Thyroid gland (tissue), 4 donors: Measurements from ENCODE around the gene NCBP3.

Experiments
- CTCF ChIP-seq, 6 experiments: fragments of 200-600 bp in 3 of 6; fragments of 450-650 bp in 3 of 6; sonication (generic) in 3 of 6; IDR thresholded peaks; one replicate each; pipeline ENCODE4 v1.5.1; 2016 to 2019; ENCODE audit warnings: antibody characterized with exemption in 6 of 6, mild to moderate bottlenecking in 2 of 6, inconsistent platforms in 1 of 6, moderate library complexity in 1 of 6
- POLR2A ChIP-seq, 2 donors: fragments of 450-650 bp; IDR thresholded peaks; one replicate each; pipeline ENCODE4 v1.6.1; 2017; ENCODE audit warnings: antibody characterized with exemption in 2 of 2, mild to moderate bottlenecking in 2 of 2, moderate library complexity in 1 of 2

- TF ChIP-seq POLR2A (IDR thresholded peaks at IDR 0.05) = no peak
- TF ChIP-seq CTCF (IDR thresholded peaks at IDR 0.05) = no peak
These were observed 72.1 kb downstream of the NCBP3 start for GRCh38 chr17:3773966-3774365.
